ENCODE results near the gene SHF.

- TF ChIP-seq CTCF (conservative IDR thresholded peaks at IDR 0.05 in 1 of 2, IDR thresholded peaks at IDR 0.05 in 1 of 2; ENCODE audit: extremely low read depth in 1 of 2, insufficient read depth in 1 of 2, low read depth in 1 of 2, low read length in 2 of 2) = no peak
- no peak for TF ChIP-seq EZH2 (IDR thresholded peaks at IDR 0.05; ENCODE audit: borderline replicate concordance, low read length)
Measured at GRCh38 chr15:45221053-45221599, 33.4 kb upstream of the SHF start.
